Hepatocyte (in vitro differentiated cells): Measurements from ENCODE around the gene PRPS1.

Experiments
- CTCF ChIP-seq: fragments of 200-600 bp; sonication (generic); IDR thresholded peaks from 2 replicates; pipeline ENCODE4 v1.5.1; 2016; ENCODE audit warnings: antibody characterized with exemption, mild to moderate bottlenecking; ENCODE audit not compliant: poor library complexity
- EZH2phosphoT487 ChIP-seq: fragments of 200-600 bp; sonication (generic); IDR thresholded peaks from one replicate; pipeline ENCODE4 v1.6.1; 2018; ENCODE audit warnings: antibody characterized with exemption, mild to moderate bottlenecking, low read depth, moderate library complexity; ENCODE audit not compliant: unreplicated experiment, severe bottlenecking

DNA sequence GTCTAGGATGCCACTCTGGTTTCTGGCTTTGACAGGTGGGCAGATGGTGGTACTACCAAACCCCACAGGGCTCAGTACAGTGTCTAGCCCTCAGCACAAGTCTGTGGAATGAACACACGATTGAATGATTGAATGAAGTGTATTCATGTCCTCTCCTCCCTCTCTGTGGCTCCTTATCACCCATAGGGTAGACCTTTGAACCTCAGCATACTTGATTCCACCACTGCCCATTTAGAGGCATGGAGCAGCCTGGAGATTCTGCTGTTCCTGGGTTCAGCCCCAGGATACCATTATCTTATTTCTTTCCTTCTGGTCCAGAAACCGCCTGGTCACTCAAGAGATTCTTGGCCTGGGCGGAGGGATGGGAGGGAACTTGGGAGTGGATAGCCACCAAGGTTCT lies 53.9 kb downstream of the PRPS1 start:
- TF ChIP-seq CTCF, result no peak
- no peak for TF ChIP-seq EZH2phosphoT487
